ENCODE results near the gene PSD2.
A peak's percentile ranks its signal among the peaks of the same experiment; 100 is the strongest.

The PSD2 gene

GRCh38 chr5:139795074-139796001 is at the start of gene PSD2:
PSD2 (plus strand) TSS chr5:139795808; CDS start chr5:139809441, 13,633 bp downstream.
- DNase-seq (ENCODE audit: low spot score), result no peak

- DNase-seq (ENCODE audit: low spot score), result peak; percentile 51
Observed at GRCh38 chr5:139746691-139747582, 48.7 kb upstream of the PSD2 start.

- peak; percentile 46 for DNase-seq (ENCODE audit: low spot score)
Observed at GRCh38 chr5:139747583-139748504, 47.8 kb upstream of the PSD2 start.

- DNase-seq (ENCODE audit: low spot score), result no peak
Observed at GRCh38 chr5:139748505-139748826, 47.1 kb upstream of the PSD2 start.

- DNase-seq (ENCODE audit: low spot score), result no peak
Observed at GRCh38 chr5:139749242-139749641, 46.4 kb upstream of the PSD2 start.

- DNase-seq (ENCODE audit: low spot score), result no peak
Observed at GRCh38 chr5:139751236-139751635, 44.4 kb upstream of the PSD2 start.

- no peak for DNase-seq (ENCODE audit: low spot score)
Observed at GRCh38 chr5:139752506-139753473, 42.8 kb upstream of the PSD2 start.

GRCh38 chr5:139755892-139756671 is 39.5 kb upstream of the PSD2 start:
- no peak for DNase-seq (ENCODE audit: low spot score)

- no peak for DNase-seq (ENCODE audit: low spot score)
Observed at GRCh38 chr5:139756971-139757370, 38.6 kb upstream of the PSD2 start.

- DNase-seq (ENCODE audit: low spot score), result no peak
Observed at GRCh38 chr5:139757727-139758509, 37.7 kb upstream of the PSD2 start.

- no peak for DNase-seq (ENCODE audit: low spot score)
Observed at GRCh38 chr5:139758510-139759075, 37.0 kb upstream of the PSD2 start.

GRCh38 chr5:139759219-139759721 is 36.3 kb upstream of the PSD2 start:
- no peak for DNase-seq (ENCODE audit: low spot score)

GRCh38 chr5:139760066-139761056 is 35.2 kb upstream of the PSD2 start:
- no peak for DNase-seq (ENCODE audit: low spot score)

GRCh38 chr5:139761057-139761450 is 34.6 kb upstream of the PSD2 start:
- no peak for DNase-seq (ENCODE audit: low spot score)

- DNase-seq (ENCODE audit: low spot score), result no peak
Observed at GRCh38 chr5:139761501-139761900, 34.1 kb upstream of the PSD2 start.

GRCh38 chr5:139762615-139763170 is 32.9 kb upstream of the PSD2 start:
- DNase-seq (ENCODE audit: low spot score), result no peak
